GM19324 (cell line): ENCODE data around the gene NDUFA13.

Experiments used
- ATAC-seq: cut with Tn5 transposase; IDR thresholded peaks from one replicate; pipeline ENCODE4 v1.9.1; 2021; ENCODE audit warnings: mild to moderate bottlenecking, moderate library complexity; ENCODE audit not compliant: unreplicated experiment, low FRiP score

The NDUFA13 gene

DNA sequence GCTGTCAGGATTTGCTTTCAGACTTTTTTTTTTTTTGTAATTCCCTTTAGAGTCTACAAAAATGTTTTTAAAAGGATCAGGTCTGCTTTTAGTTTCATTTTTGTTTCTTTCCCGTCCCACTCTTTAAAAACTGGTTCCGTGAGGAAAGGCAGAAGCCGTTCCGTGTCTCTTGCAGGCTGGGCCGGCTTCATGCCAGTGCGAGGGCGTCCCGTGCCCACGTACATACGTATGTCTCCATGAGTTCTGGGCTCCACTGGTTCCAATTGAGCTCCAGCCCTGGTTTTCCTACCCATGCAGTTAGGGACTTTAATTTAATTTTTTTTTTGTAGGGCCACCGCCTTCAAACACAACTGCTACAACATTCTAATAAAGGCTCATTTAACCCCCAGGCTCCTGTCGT is 9.4 kb upstream of the NDUFA13 start:
- no peak for ATAC-seq

DNA sequence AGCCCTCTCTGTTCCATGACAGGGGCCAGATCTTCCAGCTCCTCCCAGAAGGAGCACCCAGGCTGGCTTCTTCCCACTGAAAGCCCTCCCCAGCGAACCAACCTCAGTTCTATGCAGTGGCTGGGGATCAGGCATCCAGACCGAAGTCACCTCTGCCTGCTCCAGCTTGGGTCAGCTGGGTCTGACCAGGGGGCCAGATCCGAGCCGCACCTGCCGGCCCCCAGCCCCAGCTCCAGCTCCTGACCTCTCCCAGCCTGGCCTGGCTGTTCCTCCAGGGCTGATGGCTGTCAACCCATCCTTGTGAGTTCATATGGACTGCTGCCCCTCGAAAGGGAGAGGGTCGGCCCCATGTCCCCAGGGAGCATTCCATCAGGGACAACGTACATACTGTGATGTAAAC is 8.7 kb upstream of the NDUFA13 start:
- no peak for ATAC-seq

DNA sequence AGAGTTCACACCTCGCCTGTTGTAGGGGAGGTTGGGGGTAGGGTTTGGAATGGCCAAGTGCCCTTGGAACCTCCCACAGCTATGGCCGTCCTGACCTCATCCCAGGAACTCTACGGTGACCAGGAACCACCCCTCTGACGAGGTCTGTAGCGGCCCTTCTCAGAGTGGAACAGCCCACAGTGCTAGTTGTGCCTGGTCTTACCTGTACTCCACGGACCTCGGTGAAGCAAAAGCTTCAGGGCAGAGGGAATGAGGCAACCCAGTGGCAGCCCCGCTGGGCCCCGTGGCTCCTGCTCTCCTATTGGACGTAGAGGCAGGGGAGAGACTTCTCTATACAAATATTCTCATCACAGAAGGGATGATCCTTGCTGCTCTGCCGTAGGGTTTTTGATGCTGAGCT is 7.8 kb upstream of the NDUFA13 start:
- ATAC-seq, result no peak

DNA sequence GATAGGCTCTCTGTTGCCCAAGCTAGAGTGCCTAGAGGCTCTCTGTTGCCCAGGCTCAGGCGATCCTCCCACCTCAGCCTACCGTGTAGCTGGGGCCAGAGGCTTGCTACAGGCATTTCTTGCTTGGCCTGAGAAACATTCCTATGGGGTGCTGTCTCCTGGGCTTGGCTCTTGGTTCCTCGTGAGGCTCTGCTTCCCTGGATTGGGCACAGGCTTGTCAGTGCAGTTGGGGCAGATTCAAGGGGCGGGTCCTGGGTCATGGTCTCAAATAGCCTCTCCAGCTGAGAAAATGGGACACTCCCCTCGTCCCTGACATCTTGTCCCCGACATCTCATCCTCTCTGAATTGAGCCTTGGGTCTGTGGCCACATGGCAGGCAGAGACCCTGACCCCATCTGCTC is 5.6 kb upstream of the NDUFA13 start:
- no peak for ATAC-seq

DNA sequence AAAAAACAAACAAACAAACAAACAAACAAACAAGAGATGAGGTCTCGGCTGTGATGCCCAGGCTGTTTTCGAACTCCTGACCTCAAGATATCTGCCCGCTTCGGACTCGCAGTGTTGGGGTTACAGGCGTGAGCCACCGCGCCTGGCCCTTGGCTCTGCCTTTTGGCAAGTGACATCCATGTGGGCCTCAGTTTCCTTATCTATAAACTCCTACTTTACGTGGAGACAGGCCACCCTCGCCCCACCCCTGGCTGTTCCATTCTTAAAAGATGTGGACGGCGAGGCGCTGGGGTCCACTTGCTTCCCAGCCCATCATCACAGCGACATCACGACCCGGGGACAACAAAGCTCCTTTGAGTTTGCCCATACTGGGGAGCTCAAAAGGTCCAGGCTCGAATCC is 2.3 kb upstream of the NDUFA13 start:
- no peak for ATAC-seq

DNA sequence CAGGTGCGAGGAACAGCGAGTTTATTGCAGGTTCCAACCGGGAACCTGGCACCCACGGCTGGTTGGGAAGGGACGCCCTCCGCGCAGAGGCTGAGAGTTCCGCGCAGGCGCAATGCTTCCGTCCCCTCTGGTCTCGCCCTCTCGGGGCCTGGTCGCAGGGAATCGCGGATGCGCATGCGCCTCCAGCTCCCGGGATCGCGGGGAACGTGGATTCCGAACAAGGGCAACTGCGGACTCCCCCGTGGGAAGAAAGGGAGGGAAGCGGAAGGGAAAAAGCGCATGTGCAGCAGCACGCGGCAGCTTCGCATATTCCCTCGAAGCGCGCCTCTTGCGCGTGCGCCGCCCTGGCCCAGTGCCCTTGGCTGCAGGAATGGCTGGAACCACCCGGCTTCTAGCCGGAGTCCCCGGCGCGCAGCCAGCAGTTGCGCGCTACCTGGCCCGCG is 1.8 kb upstream of the NDUFA13 start:
- no peak for ATAC-seq

DNA sequence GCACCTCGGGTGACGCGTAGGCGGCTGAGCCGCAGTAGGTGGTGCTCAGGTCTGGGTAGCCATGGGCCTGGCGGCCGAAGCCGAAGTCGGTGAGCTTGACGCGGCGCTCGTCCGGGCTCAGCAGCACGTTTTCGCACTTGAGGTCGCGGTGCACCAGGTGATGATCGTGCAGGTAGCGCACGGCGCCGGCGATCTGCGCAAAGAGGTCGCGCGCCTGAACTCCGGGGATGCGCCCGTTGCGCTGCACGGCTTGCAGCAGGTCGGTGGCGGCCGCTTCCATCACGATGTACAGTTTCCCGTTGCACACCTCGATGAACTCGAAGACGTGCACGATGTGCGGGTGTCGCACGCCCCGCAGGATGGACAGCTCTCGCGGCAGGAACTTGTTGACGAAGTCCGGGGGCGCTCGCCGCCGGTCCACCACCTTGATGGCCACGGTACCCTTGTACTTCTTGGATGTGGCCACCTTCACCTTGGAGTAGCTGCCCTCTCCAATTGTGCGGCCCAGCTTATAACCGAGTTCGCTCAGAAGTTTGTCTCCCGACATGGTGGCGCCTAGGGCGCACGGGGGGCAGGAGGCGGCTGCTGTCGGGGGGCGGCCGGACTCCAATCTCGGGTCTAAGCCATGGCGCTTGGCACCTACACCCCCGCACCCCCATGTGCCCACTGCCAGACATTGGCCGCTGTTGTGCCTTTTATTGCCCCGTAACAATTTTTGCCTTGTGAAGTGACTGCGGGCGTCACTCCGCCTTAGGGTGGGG is 964 bp upstream of the NDUFA13 start, which contains the start of gene TSSK6:
Gene TSSK6, minus strand, starts transcription at position 668 of the 761 bp plus-strand sequence. Its CDS starts 121 bp downstream, at position 547.
- ATAC-seq, result no peak

DNA sequence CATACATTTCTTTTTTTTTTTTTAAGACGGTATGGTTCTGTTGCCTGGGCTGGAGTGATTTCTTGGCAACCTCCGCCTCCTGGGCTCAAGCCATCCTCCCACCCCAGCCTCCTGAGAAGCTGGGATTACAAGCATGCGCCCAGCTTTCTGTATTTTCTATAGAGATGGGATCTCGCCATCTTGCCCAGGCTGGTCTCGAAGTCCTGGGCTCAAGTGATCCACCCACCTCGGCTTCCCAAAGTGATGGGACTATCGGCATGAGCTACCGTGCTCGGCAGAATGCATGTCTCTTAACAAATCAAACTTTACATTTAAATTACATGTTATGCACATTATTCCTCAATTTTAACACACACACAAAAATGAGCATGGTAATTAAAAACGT is 1.2 kb downstream of the NDUFA13 start:
- ATAC-seq, result no peak

DNA sequence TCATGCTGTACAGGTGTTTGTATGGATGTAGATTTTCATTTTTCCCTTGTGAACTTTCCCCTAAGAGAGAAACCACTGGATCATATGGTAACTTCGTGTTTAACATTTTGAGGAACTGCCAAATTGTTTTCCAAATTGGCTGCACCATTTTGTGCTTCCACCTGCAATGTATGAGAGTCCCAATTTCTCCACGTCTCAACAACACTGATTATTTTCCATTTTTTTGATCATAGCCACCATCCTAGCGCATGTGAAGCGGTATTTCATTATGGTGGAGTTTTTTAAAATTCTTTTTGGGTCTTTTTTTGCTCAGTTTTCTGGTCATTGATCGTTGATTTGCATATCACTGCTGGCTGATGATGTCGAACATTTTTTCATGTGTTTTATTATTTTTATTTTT is 5.0 kb downstream of the NDUFA13 start:
- no peak for ATAC-seq

DNA sequence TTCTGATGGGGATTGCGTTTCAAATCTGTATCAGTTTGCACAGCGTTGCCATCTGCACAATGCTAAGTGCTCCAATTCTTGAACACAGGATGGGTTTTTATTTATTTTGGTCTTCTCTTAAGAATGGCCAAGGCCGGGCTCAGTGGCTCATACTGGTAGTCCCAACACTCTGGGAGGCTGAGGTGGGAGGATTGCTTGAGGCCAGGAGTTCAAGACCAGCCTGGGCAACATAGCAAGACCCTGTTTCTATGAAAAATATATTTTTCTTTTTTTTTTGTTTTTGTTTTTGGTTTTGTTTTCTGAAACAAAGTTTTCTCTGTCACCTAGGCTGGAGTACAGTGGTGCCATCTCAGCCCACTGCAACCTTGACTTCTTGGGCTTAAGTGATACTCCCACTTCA is 7.2 kb downstream of the NDUFA13 start:
- no peak for ATAC-seq

DNA sequence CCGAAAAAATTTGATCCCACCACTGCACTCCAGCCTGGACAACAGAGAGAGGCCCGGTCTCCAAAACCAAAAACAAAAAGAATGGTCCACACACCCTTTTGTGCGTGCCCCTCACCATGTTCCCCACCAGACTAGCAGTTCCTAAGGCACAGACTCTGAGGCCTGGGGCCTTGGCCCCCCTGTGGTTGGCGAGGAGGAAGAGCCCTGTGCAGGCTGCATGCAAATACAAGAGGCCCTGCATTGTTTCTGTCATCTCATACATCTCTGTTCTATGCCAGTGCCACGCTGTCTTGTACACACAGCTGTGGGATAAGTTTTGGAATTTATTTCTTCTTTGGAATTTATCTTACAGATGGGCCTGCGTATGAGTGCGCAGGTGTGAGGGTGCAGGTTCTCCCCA is 8.0 kb downstream of the NDUFA13 start:
- no peak for ATAC-seq

DNA sequence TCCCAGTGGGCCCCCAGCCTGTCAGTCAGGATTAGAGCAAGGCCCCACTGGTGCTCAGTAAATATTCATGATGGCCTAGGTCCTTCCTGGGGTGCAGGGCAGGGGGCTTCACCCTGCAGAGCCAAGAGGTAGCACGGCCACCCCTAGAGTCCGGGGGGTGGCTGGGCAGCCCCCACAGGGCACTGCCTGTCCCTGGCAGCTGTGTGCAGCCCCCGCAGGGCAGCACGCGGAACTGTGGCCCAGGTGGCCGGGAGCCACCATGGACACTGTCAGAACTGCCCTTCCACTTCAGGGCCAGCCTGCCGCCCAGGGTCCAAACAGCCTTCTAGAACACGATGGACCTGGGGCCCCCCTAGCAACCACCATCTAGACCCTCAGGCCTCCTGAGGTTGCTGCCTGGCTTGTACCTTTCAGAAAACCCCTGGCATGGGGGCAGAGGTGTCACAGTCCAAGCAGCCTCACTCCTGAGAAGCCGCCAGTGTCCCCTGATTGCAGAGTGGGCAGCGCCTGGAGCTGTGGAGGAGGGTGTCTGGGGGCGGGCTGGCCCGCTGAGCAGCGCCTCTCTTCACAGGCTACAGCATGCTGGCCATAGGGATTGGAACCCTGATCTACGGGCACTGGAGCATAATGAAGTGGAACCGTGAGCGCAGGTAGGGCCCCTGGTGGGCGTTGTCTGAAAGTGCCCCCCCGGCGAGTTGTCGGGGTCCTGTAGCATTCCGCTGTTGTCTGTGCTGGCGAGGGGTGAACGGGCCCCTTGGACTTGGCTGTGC is 9.8 kb downstream of the NDUFA13 start:
- ATAC-seq, result no peak

DNA sequence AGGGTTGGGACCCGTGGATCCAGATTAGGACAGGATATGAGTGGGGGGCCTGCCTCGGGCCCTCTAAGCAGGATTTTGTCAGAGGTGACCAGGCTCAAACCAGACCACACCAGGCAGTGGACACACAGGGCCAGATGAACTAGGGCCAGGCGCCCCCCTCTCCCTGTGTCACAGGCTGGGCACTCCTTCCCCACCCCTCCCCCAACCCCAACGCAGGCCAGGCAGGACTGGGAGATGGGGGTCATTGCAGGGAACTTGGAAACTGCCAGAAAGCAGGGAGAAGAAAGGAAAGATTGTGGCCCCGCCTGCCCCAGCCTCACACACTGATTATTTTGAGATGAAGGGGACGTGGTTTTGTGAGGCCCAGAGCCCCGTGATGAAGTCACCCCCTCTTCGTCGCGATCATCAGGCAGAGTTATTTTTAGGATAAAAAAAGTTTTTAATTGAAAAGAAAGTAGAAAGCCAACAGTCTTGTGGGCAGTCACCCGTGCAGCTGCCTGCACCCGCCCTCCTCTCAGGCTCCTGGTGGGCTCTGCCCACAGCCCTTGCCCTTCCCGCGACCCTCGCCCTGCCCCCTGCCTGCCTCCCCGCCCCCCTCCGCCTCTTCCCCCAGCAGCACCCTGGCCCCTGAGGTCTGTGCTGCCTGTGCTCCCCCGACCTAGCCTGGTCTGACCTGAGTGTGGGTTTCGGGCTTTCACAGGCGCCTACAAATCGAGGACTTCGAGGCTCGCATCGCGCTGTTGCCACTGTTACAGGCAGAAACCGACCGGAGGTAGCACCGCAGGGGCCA is 10.8 kb downstream of the NDUFA13 start:
- no peak for ATAC-seq

DNA sequence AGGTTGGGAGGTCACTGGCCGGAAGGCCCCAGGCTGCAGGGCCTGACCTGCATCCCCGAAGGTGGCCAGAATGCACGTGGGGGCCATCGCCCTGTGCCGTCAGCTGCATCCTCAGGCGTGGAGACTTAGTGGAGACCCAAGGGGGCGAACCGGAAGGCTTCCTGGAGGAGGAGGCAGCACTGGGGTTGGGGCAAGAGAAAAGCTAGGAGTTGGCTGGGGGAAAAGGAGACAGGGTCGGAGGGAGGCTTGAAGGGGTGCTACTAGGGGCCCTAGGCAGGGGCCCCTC is 11.3 kb downstream of the NDUFA13 start:
- no peak for ATAC-seq

DNA sequence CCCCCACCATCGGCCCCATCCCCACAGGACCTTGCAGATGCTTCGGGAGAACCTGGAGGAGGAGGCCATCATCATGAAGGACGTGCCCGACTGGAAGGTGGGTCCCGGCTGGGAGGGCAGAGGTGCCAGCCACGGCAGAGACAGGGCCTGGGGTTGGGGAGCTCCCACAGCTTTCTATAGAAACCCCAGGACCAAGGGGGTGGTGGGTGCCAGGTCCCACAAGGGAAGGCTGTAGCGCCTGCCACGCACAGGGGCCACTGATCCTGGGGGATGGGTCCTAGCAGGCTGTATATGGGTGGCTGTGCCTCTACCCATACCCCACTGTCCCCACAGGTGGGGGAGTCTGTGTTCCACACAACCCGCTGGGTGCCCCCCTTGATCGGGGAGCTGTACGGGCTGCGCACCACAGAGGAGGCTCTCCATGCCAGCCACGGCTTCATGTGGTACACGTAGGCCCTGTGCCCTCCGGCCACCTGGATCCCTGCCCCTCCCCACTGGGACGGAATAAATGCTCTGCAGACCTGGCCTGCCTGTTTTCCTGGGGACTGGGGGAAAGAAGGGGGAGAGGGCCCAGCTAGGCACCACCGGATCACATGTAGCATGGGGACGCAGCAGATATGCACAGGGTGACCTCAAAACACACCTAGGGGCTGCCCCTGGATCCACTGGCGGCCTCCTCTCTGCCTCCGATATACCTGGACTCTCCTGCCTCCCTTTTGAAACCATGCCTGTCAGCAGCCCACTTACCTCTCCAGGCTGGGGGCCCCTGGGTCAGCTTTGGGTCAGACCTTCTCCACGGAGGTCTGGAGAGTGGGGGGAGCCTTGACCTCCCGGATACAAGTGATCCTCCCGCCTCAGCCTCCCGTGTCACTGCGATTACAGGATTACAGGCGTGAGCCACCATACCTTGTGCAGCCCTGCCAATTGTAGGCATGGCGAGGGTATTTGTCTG is 11.9 kb downstream of the NDUFA13 start:
- ATAC-seq, result no peak

DNA sequence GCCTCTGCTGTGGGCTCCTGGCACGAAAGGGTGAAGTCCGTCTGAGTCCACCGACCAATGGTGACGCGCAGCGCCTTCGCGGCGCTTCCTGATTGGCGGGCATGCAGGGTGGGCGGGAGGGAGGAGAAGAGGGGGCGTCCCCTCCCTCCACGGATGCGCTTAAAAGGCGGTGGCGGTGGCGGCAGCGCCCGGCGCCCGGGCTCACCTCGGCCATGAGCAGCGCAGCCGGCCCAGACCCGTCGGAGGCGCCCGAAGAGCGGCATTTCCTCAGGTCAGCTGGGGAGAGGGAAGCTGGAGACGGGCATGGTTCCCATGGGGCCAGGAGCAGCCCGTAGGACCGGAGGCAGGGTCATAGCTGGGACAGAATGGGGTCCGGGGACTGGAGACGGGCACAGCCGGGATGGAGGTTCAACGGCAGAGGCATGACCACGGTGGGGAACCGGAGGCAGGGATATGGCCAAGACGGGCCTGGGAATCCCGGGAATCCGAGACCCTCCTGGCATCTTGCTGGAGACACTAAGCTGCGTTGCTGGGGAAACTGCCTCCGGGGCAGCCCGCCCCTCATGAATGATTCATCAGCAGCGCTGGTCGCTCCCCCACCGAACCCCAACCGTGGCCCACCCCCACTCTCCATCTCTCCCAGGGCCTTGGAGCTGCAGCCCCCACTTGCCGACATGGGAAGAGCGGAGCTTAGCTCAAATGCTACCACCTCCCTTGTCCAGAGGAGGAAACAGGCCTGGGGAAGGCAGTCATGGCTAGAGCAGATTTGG is 12.9 kb downstream of the NDUFA13 start, which contains the start of gene YJEFN3:
Gene YJEFN3, plus strand, starts transcription at position 191 of the 770 bp plus-strand sequence. Its CDS starts 22 bp downstream, at position 213.
- no peak for ATAC-seq

DNA sequence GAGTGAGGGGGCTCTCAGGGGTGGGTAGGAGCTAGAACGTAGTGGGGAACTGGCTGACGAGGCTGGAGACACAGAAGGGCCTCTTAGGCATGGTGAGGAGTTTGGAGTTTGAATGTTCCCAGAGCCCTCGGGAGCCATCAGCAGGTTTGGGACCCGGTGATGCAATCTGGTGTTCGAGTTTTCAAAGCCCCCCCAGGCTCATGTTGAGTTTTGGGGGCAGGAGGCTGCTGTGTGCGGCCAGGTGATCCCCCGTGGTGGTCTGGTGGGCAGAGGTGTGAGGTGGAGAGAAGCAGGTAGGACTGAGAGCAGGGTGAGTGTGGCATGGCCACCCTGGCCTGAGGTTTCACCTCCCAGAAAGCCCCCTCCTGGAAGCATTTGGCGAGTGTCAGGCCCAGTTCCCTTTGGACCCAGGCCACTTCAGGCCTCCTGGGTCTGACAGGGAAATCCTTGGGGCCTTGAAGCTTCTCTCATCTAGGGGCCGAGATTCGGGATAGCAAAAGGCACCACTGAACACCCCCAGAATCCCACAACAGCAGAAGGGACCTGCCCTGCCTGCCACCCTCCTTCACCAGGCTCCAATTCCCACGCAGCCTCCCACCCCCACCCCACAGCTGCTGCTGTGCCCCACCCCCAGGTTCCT is 13.9 kb downstream of the NDUFA13 start:
- no peak for ATAC-seq

DNA sequence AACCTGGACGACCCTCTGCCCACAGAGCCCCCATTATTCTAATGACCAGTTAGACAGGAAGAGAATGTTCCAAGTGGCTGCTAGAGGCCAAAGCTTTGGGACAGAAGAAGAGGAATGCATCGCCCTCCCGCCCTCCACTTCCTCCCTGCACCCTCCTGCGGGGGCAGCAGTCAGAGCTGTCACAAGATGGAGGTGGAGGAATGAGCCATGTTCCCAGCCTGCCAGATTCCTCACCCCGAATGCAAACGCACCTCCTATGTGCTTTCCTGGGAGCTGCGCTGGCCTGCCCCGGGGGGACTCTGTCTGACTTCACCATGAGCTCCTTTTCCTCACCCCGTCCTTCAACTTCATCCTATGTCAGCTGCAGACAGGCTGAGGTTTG is 14.4 kb downstream of the NDUFA13 start:
- ATAC-seq, result no peak

DNA sequence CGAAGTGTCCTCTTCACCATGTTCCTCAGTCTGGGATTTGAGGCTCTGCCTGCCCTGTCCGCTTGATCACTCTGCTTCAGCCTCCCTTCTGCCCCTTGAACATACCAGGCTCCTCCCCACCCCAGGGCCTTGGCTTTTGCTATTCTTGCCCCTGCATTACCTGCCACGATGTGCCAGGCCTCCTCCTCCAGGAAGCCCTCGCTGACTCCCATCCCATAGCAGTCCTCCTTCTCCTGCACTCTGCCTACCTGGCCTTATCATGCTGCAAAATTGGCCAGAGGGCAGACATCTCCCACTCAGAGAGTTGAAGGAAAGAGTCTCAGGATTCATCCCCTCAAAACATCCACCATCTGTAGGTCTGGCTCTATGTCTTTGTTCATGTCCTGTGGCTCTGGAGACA is 14.9 kb downstream of the NDUFA13 start:
- no peak for ATAC-seq
